ENCODE data around the gene CDC42EP4.

The CDC42EP4 gene

DNA sequence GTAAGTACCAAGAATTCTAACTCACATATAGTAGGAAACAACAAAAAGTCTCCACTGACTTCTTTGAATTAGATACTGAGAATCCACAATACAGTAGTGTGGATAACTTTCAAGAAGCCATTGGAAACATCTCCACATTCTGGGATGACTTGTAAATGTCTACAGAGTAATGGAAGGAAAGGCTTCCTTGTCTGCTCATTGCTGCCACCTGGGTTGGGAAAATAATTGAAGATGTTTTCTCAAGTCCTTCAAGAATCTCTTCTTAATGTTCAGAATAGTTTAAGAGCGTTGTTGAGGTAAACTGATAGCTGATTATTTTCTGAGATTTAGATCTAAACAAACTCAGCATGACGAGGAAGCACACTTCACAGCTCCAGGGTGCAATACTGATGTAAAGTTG, 64.1 kb downstream of the CDC42EP4 start:
- DNase-seq, result no peak

DNA sequence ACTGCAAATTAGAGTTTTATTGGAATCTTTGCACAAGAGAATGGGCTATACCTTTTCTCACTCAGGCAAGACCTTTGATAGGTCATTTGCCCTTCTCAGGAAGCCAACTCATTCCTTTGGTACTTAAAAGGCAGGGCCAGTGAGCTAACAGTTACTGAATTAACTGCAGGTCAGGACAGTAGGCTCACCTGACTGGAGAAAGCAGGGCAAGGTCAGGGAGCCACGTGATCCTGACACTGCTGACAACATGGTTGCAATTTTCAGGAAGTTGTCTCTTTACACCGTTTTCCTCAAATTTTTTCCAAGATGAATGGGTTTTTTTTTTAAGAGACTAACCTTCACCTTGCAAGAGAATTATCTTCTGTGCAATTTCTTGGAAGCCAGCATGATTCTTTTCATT, 71.2 kb downstream of the CDC42EP4 start:
- DNase-seq, result no peak

- DNase-seq, result no peak
Observed at GRCh38 chr17:73237714-73238113, 74.1 kb downstream of the CDC42EP4 start.

DNA sequence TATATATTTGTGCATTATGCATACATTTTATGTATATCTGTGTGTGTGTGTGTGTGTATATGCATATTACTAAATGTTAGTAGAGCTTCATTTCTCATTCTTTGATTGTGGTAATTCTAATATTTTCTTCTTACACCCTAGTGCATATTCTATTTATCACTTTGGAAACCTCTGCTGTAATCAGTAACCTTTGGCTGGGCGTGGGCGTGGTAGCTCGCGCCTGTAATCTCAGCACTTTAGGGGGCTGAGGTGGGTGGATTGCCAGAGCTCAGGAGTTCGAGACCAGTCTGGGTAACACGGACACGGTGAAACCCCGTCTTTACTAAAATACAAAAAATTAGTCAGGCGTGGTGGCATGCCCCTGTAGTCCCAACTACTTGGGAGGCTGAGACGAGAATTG, 77.1 kb downstream of the CDC42EP4 start:
- DNase-seq, result no peak
